K562 (cell line): ENCODE measurements around the gene FHDC1. TPM values are rescaled to one million over a fixed set of nuclear protein-coding genes. Genes with fewer than 3 reads are reported as not detected.

Experiments
- BHLHE40 ChIP-seq: IDR thresholded peaks from 2 replicates; pipeline ENCODE4 v1.6.1; 2011; ENCODE audit warnings: low read length, improper control_type of control experiment
- CTBP1 ChIP-seq: fragments of 450-650 bp; IDR thresholded peaks from 2 replicates; pipeline ENCODE4 v1.6.1; 2016; ENCODE audit warnings: borderline replicate concordance
- ERF ChIP-seq: fragments of 450-650 bp; formaldehyde crosslinking; IDR thresholded peaks from 2 replicates; pipeline ENCODE4 v1.4.0; 2020; ENCODE audit warnings: mild to moderate bottlenecking, mixed read lengths
- GABPB1 ChIP-seq: sonication (generic); formaldehyde crosslinking; IDR thresholded peaks from 2 replicates; pipeline ENCODE4 v1.8.0; 2022; ENCODE audit warnings: mild to moderate bottlenecking, missing genetic modification reagents
- GATAD2A ChIP-seq: fragments of 450-650 bp; IDR thresholded peaks from 2 replicates; pipeline ENCODE4 v1.6.1; 2017
- HDAC3 ChIP-seq: fragments of 450-650 bp; IDR thresholded peaks from 2 replicates; pipeline ENCODE4 v1.6.1; 2018; ENCODE audit warnings: borderline replicate concordance, mild to moderate bottlenecking, moderate library complexity; ENCODE audit not compliant: partially characterized antibody
- MEF2D ChIP-seq: conservative IDR thresholded peaks from 2 replicates; pipeline ENCODE4 v1.6.1; 2016; ENCODE audit warnings: low read depth, missing genetic modification characterization, missing compliant biosample characterization
- NELFE ChIP-seq: IDR thresholded peaks from 2 replicates; pipeline ENCODE4 v1.6.1; 2011; ENCODE audit warnings: mild to moderate bottlenecking; ENCODE audit not compliant: insufficient read depth, insufficient read length
- POLR2H ChIP-seq: IDR thresholded peaks from 2 replicates; pipeline ENCODE4 v1.6.1; 2016; ENCODE audit warnings: missing genetic modification characterization, low read depth, mild to moderate bottlenecking, control low read depth, missing compliant biosample characterization, moderate library complexity
- RB1 ChIP-seq: fragments of 450-650 bp; IDR thresholded peaks from 2 replicates; pipeline ENCODE4 v1.6.1; 2017; ENCODE audit warnings: low read depth, mild to moderate bottlenecking
- RBM14 ChIP-seq: fragments of 200-400 bp; formaldehyde crosslinking; IDR thresholded peaks from 2 replicates; pipeline ENCODE4 v1.6.1; 2018; ENCODE audit warnings: low read depth, mild to moderate bottlenecking, low read length, moderate library complexity, borderline replicate concordance; ENCODE audit not compliant: insufficient read depth
- SIRT6 ChIP-seq: IDR thresholded peaks from one replicate; pipeline ENCODE4 v1.6.1; 2012; ENCODE audit warnings: low read depth, mild to moderate bottlenecking, control low read depth, inconsistent platforms, low read length, moderate library complexity
- SP2 ChIP-seq: IDR thresholded peaks from 2 replicates; pipeline ENCODE4 v1.6.1; 2011; ENCODE audit warnings: mild to moderate bottlenecking, low read depth, low read length, moderate library complexity; ENCODE audit not compliant: poor library complexity, severe bottlenecking; ENCODE audit errors: extremely low read depth
- TAL1 ChIP-seq: fragments of 450-650 bp; IDR thresholded peaks from 2 replicates; pipeline ENCODE4 v1.6.1; 2016; ENCODE audit warnings: mild to moderate bottlenecking
- TCFL5 ChIP-seq: fragments of 250-450 bp; sonication (Bioruptor Pico); conservative IDR thresholded peaks from 2 replicates; pipeline ENCODE4 v1.6.1; 2021; ENCODE audit warnings: mild to moderate bottlenecking, moderate library complexity, matching md5 sums
- ZBTB1 ChIP-seq: sonication (generic); formaldehyde crosslinking; IDR thresholded peaks from 2 replicates; pipeline ENCODE4 v1.8.1; 2023; ENCODE audit warnings: missing genetic modification reagents, low read depth, mild to moderate bottlenecking, borderline replicate concordance
- ZSCAN29 ChIP-seq: fragments of 450-650 bp; IDR thresholded peaks from 2 replicates; pipeline ENCODE4 v1.6.1; 2017
- polyA plus RNA-seq, 8 experiments: library from polyadenylated mRNA; depleted of rRNA in 4 of 8; stranded (reverse) in 5 of 8; unstranded in 3 of 8; fragments of >200 nt; fragmentation: Nextera tagmentation in 2 of 8; fragmentation: Illumina TruSeq in 1 of 8; extraction: Ambion mirVana in 2 of 8; extraction: Trizol in 1 of 8; gene quantifications; 2 replicates each; pipeline versions ENCODE4 v1.2.1 to v1.2.3, GENCODE V29; 2011 to 2014; ENCODE audit warnings: inconsistent platforms in 1 of 8, missing spikeins in 1 of 8
- total RNA-seq, 7 experiments: library from RNA; depleted of rRNA in 6 of 7; stranded (reverse); fragments of >200 nt in 6 of 7; fragmentation: Illumina TruSeq in 2 of 7; extraction: Trizol in 2 of 7; gene quantifications; 2 replicates each; pipeline versions ENCODE4 v1.2.1 to v1.2.3, GENCODE V29; 2011 to 2021; ENCODE audit warnings: low replicate concordance in 1 of 7
- TF ChIP-seq, protein P1 (sequence below): sonication (generic); formaldehyde crosslinking; IDR thresholded peaks from 2 replicates; pipeline ENCODE4 v1.5.0; 2020; ENCODE audit warnings: missing genetic modification reagents
- TF ChIP-seq, protein P2 (sequence below): fragments of 450-650 bp; formaldehyde crosslinking; IDR thresholded peaks from 2 replicates; pipeline ENCODE4 v1.4.0; 2020; ENCODE audit warnings: mild to moderate bottlenecking, moderate library complexity
- TF ChIP-seq, protein P3 (sequence below), 3 experiments: IDR thresholded peaks in 2 of 3; conservative IDR thresholded peaks in 1 of 3; 2 replicates each; pipeline ENCODE4 v1.5.1; 2011 to 2012; ENCODE audit warnings: low read length in 3 of 3, mild to moderate bottlenecking in 3 of 3, control low read depth in 2 of 3, improper control_type of control experiment in 1 of 3, inconsistent platforms in 1 of 3, low read depth in 1 of 3, mixed read lengths in 1 of 3, moderate library complexity in 1 of 3; ENCODE audit not compliant: insufficient read depth in 2 of 3
- TF ChIP-seq, protein P4 (sequence below): fragments of 250-450 bp; sonication (Bioruptor Pico); IDR thresholded peaks from 2 replicates; pipeline ENCODE4 v1.8.0; 2022; ENCODE audit warnings: inconsistent platforms

The FHDC1 gene
- total and polyA plus RNA-seq, 9 of the 15 experiments (the other 6 are each of a cell fraction or from before 2014, with no cell fraction given): 0.01 to 0.43 (median 0.07) TPM

DNA sequence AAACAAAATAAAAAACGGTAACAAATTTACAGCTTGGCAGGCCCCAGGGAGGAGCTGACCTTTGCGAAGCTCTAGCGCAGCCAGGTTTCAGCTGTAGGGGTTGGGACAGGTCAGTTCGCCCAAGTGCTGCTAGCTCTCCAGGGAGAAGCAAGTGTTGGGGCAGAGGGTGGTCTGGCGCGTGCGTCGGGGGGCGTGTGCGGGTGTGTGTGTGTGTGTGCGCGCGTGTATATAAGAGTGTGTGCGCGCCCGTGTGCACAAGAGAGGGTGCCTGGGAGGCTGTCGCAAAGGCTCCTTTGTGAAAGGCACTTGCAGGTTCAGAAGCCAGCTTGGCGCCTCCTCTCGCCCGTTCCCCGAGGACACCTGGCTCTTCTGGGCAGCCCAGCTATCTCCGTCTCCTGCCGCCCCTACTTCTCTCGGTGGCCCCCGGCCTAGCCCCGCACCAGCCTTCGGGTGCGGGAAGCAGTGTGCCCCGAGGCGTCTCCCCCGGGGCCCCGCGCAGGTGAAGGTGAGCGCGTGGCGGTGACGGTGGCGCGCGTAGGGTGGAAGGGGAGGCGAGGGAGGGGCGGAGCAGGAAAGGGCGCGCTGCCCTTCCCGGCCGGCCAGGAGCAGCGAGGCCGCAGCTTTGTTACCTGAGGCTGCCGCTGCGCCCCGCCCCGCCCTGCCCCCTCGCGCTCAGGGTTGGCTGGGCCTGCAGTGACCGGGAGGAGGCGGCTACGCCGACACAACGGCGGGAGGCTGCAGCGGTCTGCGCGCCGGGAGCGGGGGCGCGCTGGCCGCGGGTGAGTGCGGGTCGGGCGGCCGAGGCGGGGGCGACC is at the start of gene FHDC1 (continued):
- TF ChIP-seq, protein P1, sequence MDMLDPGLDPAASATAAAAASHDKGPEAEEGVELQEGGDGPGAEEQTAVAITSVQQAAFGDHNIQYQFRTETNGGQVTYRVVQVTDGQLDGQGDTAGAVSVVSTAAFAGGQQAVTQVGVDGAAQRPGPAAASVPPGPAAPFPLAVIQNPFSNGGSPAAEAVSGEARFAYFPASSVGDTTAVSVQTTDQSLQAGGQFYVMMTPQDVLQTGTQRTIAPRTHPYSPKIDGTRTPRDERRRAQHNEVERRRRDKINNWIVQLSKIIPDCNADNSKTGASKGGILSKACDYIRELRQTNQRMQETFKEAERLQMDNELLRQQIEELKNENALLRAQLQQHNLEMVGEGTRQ (CRISPR knock-in tag): no peak
- TF ChIP-seq, protein P2, sequence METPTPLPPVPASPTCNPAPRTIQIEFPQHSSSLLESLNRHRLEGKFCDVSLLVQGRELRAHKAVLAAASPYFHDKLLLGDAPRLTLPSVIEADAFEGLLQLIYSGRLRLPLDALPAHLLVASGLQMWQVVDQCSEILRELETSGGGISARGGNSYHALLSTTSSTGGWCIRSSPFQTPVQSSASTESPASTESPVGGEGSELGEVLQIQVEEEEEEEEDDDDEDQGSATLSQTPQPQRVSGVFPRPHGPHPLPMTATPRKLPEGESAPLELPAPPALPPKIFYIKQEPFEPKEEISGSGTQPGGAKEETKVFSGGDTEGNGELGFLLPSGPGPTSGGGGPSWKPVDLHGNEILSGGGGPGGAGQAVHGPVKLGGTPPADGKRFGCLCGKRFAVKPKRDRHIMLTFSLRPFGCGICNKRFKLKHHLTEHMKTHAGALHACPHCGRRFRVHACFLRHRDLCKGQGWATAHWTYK (CRISPR knock-in tag): no peak
- peak; percentile 57; the same call in 1 of the 2 replicates for TF ChIP-seq ZSCAN29
- TF ChIP-seq CTBP1: peak; percentile 57; the same call in 1 of the 2 replicates
- TF ChIP-seq, protein P3, sequence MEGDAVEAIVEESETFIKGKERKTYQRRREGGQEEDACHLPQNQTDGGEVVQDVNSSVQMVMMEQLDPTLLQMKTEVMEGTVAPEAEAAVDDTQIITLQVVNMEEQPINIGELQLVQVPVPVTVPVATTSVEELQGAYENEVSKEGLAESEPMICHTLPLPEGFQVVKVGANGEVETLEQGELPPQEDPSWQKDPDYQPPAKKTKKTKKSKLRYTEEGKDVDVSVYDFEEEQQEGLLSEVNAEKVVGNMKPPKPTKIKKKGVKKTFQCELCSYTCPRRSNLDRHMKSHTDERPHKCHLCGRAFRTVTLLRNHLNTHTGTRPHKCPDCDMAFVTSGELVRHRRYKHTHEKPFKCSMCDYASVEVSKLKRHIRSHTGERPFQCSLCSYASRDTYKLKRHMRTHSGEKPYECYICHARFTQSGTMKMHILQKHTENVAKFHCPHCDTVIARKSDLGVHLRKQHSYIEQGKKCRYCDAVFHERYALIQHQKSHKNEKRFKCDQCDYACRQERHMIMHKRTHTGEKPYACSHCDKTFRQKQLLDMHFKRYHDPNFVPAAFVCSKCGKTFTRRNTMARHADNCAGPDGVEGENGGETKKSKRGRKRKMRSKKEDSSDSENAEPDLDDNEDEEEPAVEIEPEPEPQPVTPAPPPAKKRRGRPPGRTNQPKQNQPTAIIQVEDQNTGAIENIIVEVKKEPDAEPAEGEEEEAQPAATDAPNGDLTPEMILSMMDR (IDR thresholded peaks at IDR 0.05 in 2 of 3, conservative IDR thresholded peaks at IDR 0.05 in 1 of 3; ENCODE audit: insufficient read depth in 2 of 3, low read depth in 1 of 3, low read length in 3 of 3): peak in 1 of 3 experiments; percentile 27; a peak in 1 of 6 replicates
- peak; percentile 82; the same call in 1 of the 2 replicates for TF ChIP-seq RBM14
- peak; percentile 44; the same call in 1 of the 2 replicates for TF ChIP-seq ZBTB1 (CRISPR knock-in tag)
- TF ChIP-seq HDAC3: no peak
- TF ChIP-seq MEF2D (tag): no peak
- TF ChIP-seq BHLHE40: no peak
- TF ChIP-seq SIRT6: no peak
- no peak for TF ChIP-seq POLR2H (tag)
- TF ChIP-seq NELFE: no peak
- TF ChIP-seq GATAD2A: no peak
- TF ChIP-seq, protein P4, sequence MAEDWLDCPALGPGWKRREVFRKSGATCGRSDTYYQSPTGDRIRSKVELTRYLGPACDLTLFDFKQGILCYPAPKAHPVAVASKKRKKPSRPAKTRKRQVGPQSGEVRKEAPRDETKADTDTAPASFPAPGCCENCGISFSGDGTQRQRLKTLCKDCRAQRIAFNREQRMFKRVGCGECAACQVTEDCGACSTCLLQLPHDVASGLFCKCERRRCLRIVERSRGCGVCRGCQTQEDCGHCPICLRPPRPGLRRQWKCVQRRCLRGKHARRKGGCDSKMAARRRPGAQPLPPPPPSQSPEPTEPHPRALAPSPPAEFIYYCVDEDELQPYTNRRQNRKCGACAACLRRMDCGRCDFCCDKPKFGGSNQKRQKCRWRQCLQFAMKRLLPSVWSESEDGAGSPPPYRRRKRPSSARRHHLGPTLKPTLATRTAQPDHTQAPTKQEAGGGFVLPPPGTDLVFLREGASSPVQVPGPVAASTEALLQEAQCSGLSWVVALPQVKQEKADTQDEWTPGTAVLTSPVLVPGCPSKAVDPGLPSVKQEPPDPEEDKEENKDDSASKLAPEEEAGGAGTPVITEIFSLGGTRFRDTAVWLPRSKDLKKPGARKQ (CRISPR knock-in tag): no peak
- TF ChIP-seq TCFL5 (CRISPR knock-in tag): no peak
- no peak for TF ChIP-seq ERF (CRISPR knock-in tag)
- TF ChIP-seq SP2: no peak
- peak; percentile 40; the same call in 1 of the 2 replicates for TF ChIP-seq GABPB1 (CRISPR knock-in tag)
- no peak for TF ChIP-seq TAL1
- peak; percentile 32; the same call in 1 of the 2 replicates for TF ChIP-seq RB1
